Heart right ventricle (tissue), 16 donors: ENCODE measurements around the gene MATR3. TPM values are rescaled to one million over a fixed set of nuclear protein-coding genes. Genes with fewer than 3 reads are reported as not detected.
A peak's percentile ranks its signal among the peaks of the same experiment; 100 is the strongest.

ENCODE experiments used
- ATAC-seq, 8 donors: fragments of 200-7000 bp; cut with Tn5 transposase; one replicate each; pipeline ENCODE4 v1.9.1; 2020; ENCODE audit warnings: mild to moderate bottlenecking in 8 of 8, moderate library complexity in 8 of 8, moderate number of reproducible peaks in 1 of 8
- DNase-seq, 2 donors: peaks; one replicate each; pipeline ENCODE4 v3.0.0-alpha.2; 2020
- H3K27ac ChIP-seq, 10 donors: fragments of 200-600 bp; sonication (generic) in 2 of 10; one replicate each; pipeline versions ENCODE4 v1.5.0 to v1.8.0; 2020 to 2022; ENCODE audit warnings: mild to moderate bottlenecking in 3 of 10
- H3K27me3 ChIP-seq, 7 donors: fragments of 200-600 bp; one replicate each; pipeline ENCODE4 v1.8.0; 2021 to 2022; ENCODE audit warnings: mild to moderate bottlenecking in 2 of 7
- H3K36me3 ChIP-seq, 9 donors: fragments of 200-600 bp; sonication (generic) in 1 of 9; one replicate each; pipeline versions ENCODE4 v1.5.0 to v1.8.0; 2020 to 2022; ENCODE audit warnings: mild to moderate bottlenecking in 2 of 9
- H3K4me1 ChIP-seq, 9 donors: fragments of 200-600 bp; sonication (generic) in 1 of 9; one replicate each; pipeline versions ENCODE4 v1.5.0 to v1.8.0; 2020 to 2022; ENCODE audit warnings: mild to moderate bottlenecking in 4 of 9
- H3K4me3 ChIP-seq, 10 donors: fragments of 200-600 bp; sonication (generic) in 2 of 10; one replicate each; pipeline versions ENCODE4 v1.5.0 to v1.8.0; 2020 to 2022; ENCODE audit warnings: mild to moderate bottlenecking in 7 of 10, moderate library complexity in 2 of 10
- H3K9me3 ChIP-seq, 11 donors: fragments of 200-600 bp in 10 of 11; sonication (generic) in 2 of 11; one replicate each; pipeline versions ENCODE4 v1.5.0 to v1.8.0; 2013 to 2022; ENCODE audit warnings: mild to moderate bottlenecking in 2 of 11, control low read depth in 1 of 11, moderate library complexity in 1 of 11
- CTCF ChIP-seq, 9 donors: fragments of 200-600 bp; sonication (generic) in 2 of 9; IDR thresholded peaks; one replicate each; pipeline versions ENCODE4 v1.5.0 to v1.8.0; 2021 to 2022; ENCODE audit warnings: antibody characterized with exemption in 9 of 9, mild to moderate bottlenecking in 5 of 9, moderate library complexity in 1 of 9
- WGBS, 2 donors: extraction: QIAGEN DNeasy Blood & Tissue Kit; methylation state at CpG; one replicate each; pipeline ENCODE4 v1.1.7; 2013; ENCODE audit warnings: inconsistent platforms in 1 of 2; 5-methylcytosine and 5-hydroxymethylcytosine counted together
- intact Hi-C, 10 donors: fragments of 100-400 bp; cut with DNase I; formaldehyde crosslinking; loops; one replicate each; pipeline versions ENCODE4 v1.11.1 to v1.14.2; 2022
- polyA plus RNA-seq, 2 donors: library from polyadenylated mRNA; stranded (reverse); fragments of 200-250 nt; gene quantifications; one replicate each; pipeline ENCODE4 v1.2.3, GENCODE V29; 2013
- total RNA-seq, 10 donors: library from RNA; stranded (reverse); fragmentation: NEBNext Ultra II Directional in 3 of 10; extraction: Animal tissue kit (Norgen Biotek cat#: 25700) in 3 of 10; gene quantifications; one replicate each; pipeline versions ENCODE4 v1.2.1 to v1.2.4, GENCODE V29; 2021 to 2023
- donor health status: Arrhythmogenic right ventricular cardiomyopathy.
- donor health status: ischemic (EF 13 %, LVEDD 7.1; RV severe dilation, severe dysfunction).
- donor health status: healthy with polysubstance abuse.
- donor health status: DM: no; HTN: yes; CAD: no.
- donor health status: DM: no; HTN: no; CAD: no.
- donor health status: ischemic (EF 25% LVEDD 6.9; RV normal size, moderate dysfunction).
- donor health status: ischemic (EF 25% LVEDD 5.7; RV mildly dilated, moderate dysfunction).
- donor health status: healthy.
- donor health status: DM: yes; HTN: yes; CAD: no.
- donor health status: Ischemic cardiomyopathy.
- donor health status: ischemic (EF 35%, LVEDD 5.7; RV mildly dilated, moderate dysfunction).
- donor health status: nonischemic (EF 11% LVEDD 7.7; RV severe dilation, severe dysfunction).
- donor health status: DM: yes; HTN: yes; CAD: no.
- donor health status: PGD.
- donor health status: ischemic (EF 29% LVEDD 5.4; RV normal size, mild dysfunction).
- donor health status: nonischemic (EF 23%, LVEDD 6.1; RV moderate dilation, normal function).

Gene MATR3
- total and polyA plus RNA-seq, 12 donors: 86.8 to 209 (median 167) TPM

GRCh38 chr5:139263946-139264345 lies 29.6 kb upstream of the MATR3 start:
- no peak for TF ChIP-seq CTCF (IDR thresholded peaks at IDR 0.05)
- WGBS, 2 donors: 89 to 95% methylated on average over 3 of the region's 3 CpGs
- no peak for ATAC-seq

GRCh38 chr5:139265001-139265400 lies 28.5 kb upstream of the MATR3 start:
- Histone ChIP-seq H3K27me3 (no peaks in the 10 kb centered on the region), H3K4me1 (peaks cover 4 to 36% (median 24%) of the 10 kb centered on the region in 9 donors), H3K36me3 (no peaks in the 10 kb centered on the region), H3K9me3 (no peaks in the 10 kb centered on the region), H3K4me3 (no peak overlapping the region), H3K27ac (peak overlapping the region in 1 of 10 donors; percentile 4)
- no peak for ATAC-seq
- intact Hi-C loops: loop anchor here in 7 of 10 donors (10.0 kb wide), 6 partner anchors 170 to 680 kb away; partner anchors contain the start of gene CTNNA1 (in 2 of the 7)
- TF ChIP-seq CTCF (IDR thresholded peaks at IDR 0.05): no peak
- 52 to 55% methylated on average over 2 of the region's 2 CpGs for WGBS, 2 donors
- no peak for DNase-seq

More at GRCh38 chr5:139263946-139264345, 29.6 kb upstream of the MATR3 start:
- Histone ChIP-seq H3K27me3 (no peaks in the 10 kb centered on the region), H3K4me1 (peaks cover 4 to 33% (median 24%) of the 10 kb centered on the region in 9 donors), H3K36me3 (no peaks in the 10 kb centered on the region), H3K4me3 (no peak overlapping the region), H3K9me3 (no peaks in the 10 kb centered on the region), H3K27ac (no peak overlapping the region)
- intact Hi-C loops: loop anchor here (2.0 to 10.0 kb wide), 17 partner anchors 169 to 687 kb away; partner anchors contain the start of genes CTNNA1 (in 3 of the 10) and HSPA9 (in 3 of the 10)
- no peak for DNase-seq

- ATAC-seq (no peak), DNase-seq (no peak)
- no peak for TF ChIP-seq CTCF (IDR thresholded peaks at IDR 0.05)
- WGBS, 2 donors: 71 to 75% methylated on average over 11 of the region's 11 CpGs
- H3K27ac ChIP-seq: no peak overlapping the region
- H3K9me3 ChIP-seq: no peaks in the 10 kb centered on the region
- H3K27me3 ChIP-seq: no peaks in the 10 kb centered on the region
- peaks cover 4 to 38% (median 27%) of the 10 kb centered on the region in 9 donors for H3K4me1 ChIP-seq
- H3K4me3 ChIP-seq: no peak overlapping the region
- no peaks in the 10 kb centered on the region for H3K36me3 ChIP-seq
- intact Hi-C loops: loop anchor here in 7 of 10 donors (10.0 kb wide), 6 partner anchors 171 to 681 kb away; partner anchors contain the start of gene CTNNA1 (in 2 of the 7)
Observed at GRCh38 chr5:139266236-139266635, 27.3 kb upstream of the MATR3 start.

- ATAC-seq (no peak), DNase-seq (no peak)
- TF ChIP-seq CTCF (IDR thresholded peaks at IDR 0.05): no peak
- intact Hi-C loops: loop anchor here in 7 of 10 donors (10.0 kb wide), 6 partner anchors 173 to 683 kb away; partner anchors contain the start of gene CTNNA1 (in 2 of the 7)
- 92 to 94% methylated on average over 2 of the region's 2 CpGs for WGBS, 2 donors
- Histone ChIP-seq H3K27ac (peak overlapping the region in 9 of 10 donors; percentile 31 to 79 (median 68)), H3K4me1 (peaks cover 4 to 42% (median 24%) of the 10 kb centered on the region in 9 donors), H3K9me3 (no peaks in the 10 kb centered on the region), H3K4me3 (no peak overlapping the region), H3K36me3 (no peaks in the 10 kb centered on the region), H3K27me3 (no peaks in the 10 kb centered on the region)
Observed at GRCh38 chr5:139267481-139267880, 26.1 kb upstream of the MATR3 start.
